Mesenchymal stem cell (in vitro differentiated cells and primary cell): ENCODE data around the gene ITPRID1.

ENCODE experiments used
- DNase-seq: peaks from one replicate; pipeline ENCODE4 v3.0.0-alpha.2; 2013
- H2AFZ ChIP-seq: one replicate; pipeline ENCODE4 v1.6.1; 2013; ENCODE audit warnings: low read depth, mild to moderate bottlenecking, control low read depth, inconsistent platforms, low read length, moderate library complexity
- H2AK5ac ChIP-seq: 2 replicates; pipeline ENCODE4 v1.6.1; 2013; ENCODE audit warnings: low read length, moderate library complexity, mild to moderate bottlenecking, inconsistent platforms; ENCODE audit not compliant: severe bottlenecking
- H2BK120ac ChIP-seq: one replicate; pipeline ENCODE4 v1.6.1; 2013; ENCODE audit warnings: low read depth, mild to moderate bottlenecking, inconsistent platforms, low read length, moderate library complexity
- H2BK12ac ChIP-seq, 2 experiments: one replicate each; pipeline ENCODE4 v1.6.1; 2013; ENCODE audit warnings: inconsistent platforms in 2 of 2, low read length in 2 of 2, mild to moderate bottlenecking in 2 of 2, moderate library complexity in 2 of 2, control low read depth in 1 of 2
- H2BK15ac ChIP-seq: one replicate; pipeline ENCODE4 v1.6.1; 2013; ENCODE audit warnings: mild to moderate bottlenecking, low read depth, inconsistent platforms; ENCODE audit not compliant: poor library complexity, severe bottlenecking
- H2BK5ac ChIP-seq: 2 replicates; pipeline ENCODE4 v1.6.1; 2013; ENCODE audit warnings: low read depth, mild to moderate bottlenecking, low read length, control low read depth, inconsistent platforms; ENCODE audit not compliant: poor library complexity, severe bottlenecking
- H3K14ac ChIP-seq, 2 experiments: one replicate each; pipeline ENCODE4 v1.6.1; 2013; ENCODE audit warnings: inconsistent platforms in 2 of 2, low read length in 2 of 2, control low read depth in 1 of 2, mild to moderate bottlenecking in 1 of 2, moderate library complexity in 1 of 2
- H3K18ac ChIP-seq, 2 experiments: one replicate each; pipeline ENCODE4 v1.6.1; 2013; ENCODE audit warnings: inconsistent platforms in 2 of 2, low read length in 2 of 2, control low read depth in 1 of 2, low read depth in 1 of 2, mild to moderate bottlenecking in 1 of 2
- H3K23ac ChIP-seq, 2 experiments: one replicate each; pipeline ENCODE4 v1.6.1; 2013; ENCODE audit warnings: inconsistent platforms in 2 of 2, low read length in 2 of 2, mild to moderate bottlenecking in 2 of 2, moderate library complexity in 2 of 2, control low read depth in 1 of 2
- H3K27ac ChIP-seq: 2 replicates; pipeline ENCODE4 v1.5.1; 2013; ENCODE audit warnings: mild to moderate bottlenecking, moderate library complexity, low read length, control low read depth, inconsistent platforms; ENCODE audit not compliant: poor library complexity, severe bottlenecking
- H3K27me3 ChIP-seq, 2 experiments: 2 replicates each; pipeline versions ENCODE4 v1.6.1 to v1.7.0; 2013; ENCODE audit warnings: low read length in 2 of 2, mild to moderate bottlenecking in 2 of 2, moderate library complexity in 2 of 2, control low read depth in 1 of 2, inconsistent platforms in 1 of 2; ENCODE audit not compliant: control insufficient read depth in 1 of 2, insufficient read depth in 1 of 2
- H3K36me3 ChIP-seq, 2 experiments: 2 replicates each; pipeline versions ENCODE4 v1.6.1 to v1.7.0; 2013; ENCODE audit warnings: low read length in 2 of 2, control low read depth in 1 of 2, inconsistent platforms in 1 of 2, low read depth in 1 of 2, mild to moderate bottlenecking in 1 of 2; ENCODE audit not compliant: insufficient read depth in 2 of 2, control insufficient read depth in 1 of 2
- H3K4ac ChIP-seq, 2 experiments: one replicate each; pipeline ENCODE4 v1.6.1; 2013; ENCODE audit warnings: inconsistent platforms in 2 of 2, low read length in 2 of 2, mild to moderate bottlenecking in 2 of 2, moderate library complexity in 2 of 2, control low read depth in 1 of 2, low read depth in 1 of 2
- H3K4me1 ChIP-seq: 2 replicates; pipeline ENCODE4 v1.6.1; 2013; ENCODE audit warnings: low read depth, low read length, control low read depth; ENCODE audit not compliant: control insufficient read depth, insufficient read depth
- H3K4me2 ChIP-seq: 2 replicates; pipeline ENCODE4 v1.6.1; 2013; ENCODE audit warnings: low read length, mild to moderate bottlenecking, inconsistent platforms; ENCODE audit not compliant: poor library complexity, severe bottlenecking
- H3K4me3 ChIP-seq, 2 experiments: 2 replicates each; pipeline versions ENCODE4 v1.5.1 to v1.7.0; 2013; ENCODE audit warnings: low read length in 2 of 2, mild to moderate bottlenecking in 2 of 2, control low read depth in 1 of 2, low read depth in 1 of 2; ENCODE audit not compliant: insufficient read depth in 1 of 2
- H3K79me1 ChIP-seq: replicated peaks from 2 replicates; pipeline ENCODE4 v1.6.1; 2013; ENCODE audit warnings: mild to moderate bottlenecking, control low read depth, low read length, inconsistent platforms; ENCODE audit not compliant: poor library complexity, severe bottlenecking
- H3K9ac ChIP-seq: 2 replicates; pipeline ENCODE4 v1.7.0; 2013; ENCODE audit warnings: mild to moderate bottlenecking, low read length, moderate library complexity
- H3K9me3 ChIP-seq: 2 replicates; pipeline ENCODE4 v1.7.0; 2013; ENCODE audit warnings: mild to moderate bottlenecking, low read length; ENCODE audit not compliant: control insufficient read depth
- H4K8ac ChIP-seq: one replicate; pipeline ENCODE4 v1.6.1; 2013; ENCODE audit warnings: inconsistent platforms, mild to moderate bottlenecking, low read length, moderate library complexity
- H4K91ac ChIP-seq: one replicate; pipeline ENCODE4 v1.6.1; 2013; ENCODE audit warnings: mild to moderate bottlenecking, low read length, inconsistent platforms
- WGBS: methylation state at CpG from one replicate; pipeline ENCODE4 v1.1.7; 2013; ENCODE audit warnings: mixed read lengths; 5-methylcytosine and 5-hydroxymethylcytosine counted together

ITPRID1 gene

GRCh38 chr7:31651234-31652062 lies 137.6 kb downstream of the ITPRID1 start:
- Histone ChIP-seq H3K79me1 (no peaks in the 10 kb centered on the region), H2BK12ac (no peak overlapping the region), H2AK5ac (no peak overlapping the region), H3K27ac (no peak overlapping the region), H3K36me3 (no peaks in the 10 kb centered on the region), H3K9ac (no peak overlapping the region), H2AFZ (no peak overlapping the region), H3K18ac (no peak overlapping the region), H3K4me1 (no peaks in the 10 kb centered on the region), H2BK5ac (no peak overlapping the region), H3K27me3 (peaks cover 0 to 10% of the 10 kb centered on the region in 2 experiments), H3K4me3 (no peak overlapping the region), H3K9me3 (no peaks in the 10 kb centered on the region), H4K8ac (no peak overlapping the region), H3K4me2 (no peak overlapping the region), H2BK15ac (no peak overlapping the region), H3K23ac (no peak overlapping the region), H3K14ac (no peak overlapping the region), H2BK120ac (no peak overlapping the region), H4K91ac (no peak overlapping the region), H3K4ac (no peak overlapping the region)
- WGBS: 35% methylated on average over 7 of the region's 7 CpGs
- no peak for DNase-seq

- Histone ChIP-seq H4K91ac (no peak overlapping the region), H2BK5ac (no peak overlapping the region), H3K9me3 (no peaks in the 10 kb centered on the region), H3K23ac (no peak overlapping the region), H3K4ac (no peak overlapping the region), H3K79me1 (no peaks in the 10 kb centered on the region), H3K27me3 (peaks cover 0 to 10% of the 10 kb centered on the region in 2 experiments), H2AFZ (no peak overlapping the region), H2BK12ac (no peak overlapping the region), H3K14ac (no peak overlapping the region), H3K4me3 (no peak overlapping the region), H3K9ac (no peak overlapping the region), H3K36me3 (no peaks in the 10 kb centered on the region), H2AK5ac (no peak overlapping the region), H2BK15ac (no peak overlapping the region), H3K27ac (no peak overlapping the region), H2BK120ac (no peak overlapping the region), H4K8ac (no peak overlapping the region), H3K4me1 (no peaks in the 10 kb centered on the region), H3K4me2 (no peak overlapping the region), H3K18ac (no peak overlapping the region)
- DNase-seq: no peak
Observed at GRCh38 chr7:31652063-31652326, 138.1 kb downstream of the ITPRID1 start.

- no peaks in the 10 kb centered on the region for H3K79me1 ChIP-seq
- peaks cover 3 to 5% of the 10 kb centered on the region in 2 experiments for H3K27me3 ChIP-seq
- no peaks in the 10 kb centered on the region for H3K4me1 ChIP-seq
- no peak overlapping the region for H3K18ac ChIP-seq
- H3K4me2 ChIP-seq: no peak overlapping the region
- no peak overlapping the region for H2AFZ ChIP-seq
- no peak overlapping the region for H3K14ac ChIP-seq
- H4K8ac ChIP-seq: no peak overlapping the region
- no peak for DNase-seq
- H2BK15ac ChIP-seq: no peak overlapping the region
- WGBS: 35% methylated on average over 5 of the region's 5 CpGs
- no peak overlapping the region for H2AK5ac ChIP-seq
- no peaks in the 10 kb centered on the region for H3K9me3 ChIP-seq
- H2BK120ac ChIP-seq: no peak overlapping the region
- no peak overlapping the region for H3K4ac ChIP-seq
- H4K91ac ChIP-seq: no peak overlapping the region
- H2BK12ac ChIP-seq: no peak overlapping the region
- no peak overlapping the region for H3K4me3 ChIP-seq
- no peaks in the 10 kb centered on the region for H3K36me3 ChIP-seq
- H3K9ac ChIP-seq: no peak overlapping the region
- no peak overlapping the region for H2BK5ac ChIP-seq
- H3K23ac ChIP-seq: no peak overlapping the region
- H3K27ac ChIP-seq: no peak overlapping the region
Observed at GRCh38 chr7:31663072-31663471, 149.2 kb downstream of the ITPRID1 start.

- H3K4me3 ChIP-seq: no peak overlapping the region
- H2AK5ac ChIP-seq: no peak overlapping the region
- H3K27me3 ChIP-seq: peaks cover 3 to 5% of the 10 kb centered on the region in 2 experiments
- no peak overlapping the region for H3K18ac ChIP-seq
- H3K4me2 ChIP-seq: no peak overlapping the region
- H3K9ac ChIP-seq: no peak overlapping the region
- no peak overlapping the region for H3K23ac ChIP-seq
- no peak overlapping the region for H2BK12ac ChIP-seq
- H2BK5ac ChIP-seq: no peak overlapping the region
- H3K79me1 ChIP-seq: no peaks in the 10 kb centered on the region
- no peak overlapping the region for H4K8ac ChIP-seq
- no peak overlapping the region for H3K4ac ChIP-seq
- DNase-seq: no peak
- H3K9me3 ChIP-seq: no peaks in the 10 kb centered on the region
- no peak overlapping the region for H3K14ac ChIP-seq
- no peak overlapping the region for H2BK15ac ChIP-seq
- H3K27ac ChIP-seq: no peak overlapping the region
- H4K91ac ChIP-seq: no peak overlapping the region
- H3K4me1 ChIP-seq: no peaks in the 10 kb centered on the region
- H2AFZ ChIP-seq: no peak overlapping the region
- no peak overlapping the region for H2BK120ac ChIP-seq
- H3K36me3 ChIP-seq: no peaks in the 10 kb centered on the region
Observed at GRCh38 chr7:31664890-31665289, 151.0 kb downstream of the ITPRID1 start.
